OCI-LY7 (cell line): ENCODE results near the gene KCNK1. TPM values are rescaled to one million over a fixed set of nuclear protein-coding genes. Genes with fewer than 3 reads are reported as not detected.

ENCODE experiments used
- BruUV-seq: library from RNA; stranded (reverse); fragments of 400-500 nt; replicated peaks from 2 replicates; lab custom pipeline; 2021; lab: Mats Ljungman, UMichigan
- CTCF ChIA-PET: fragments of 300-600 bp; sonication (Branson Sonifier 250); formaldehyde crosslinking; loops from one replicate; lab custom pipeline; 2022; ENCODE audit warnings: antibody characterized with exemption; ENCODE audit not compliant: unreplicated experiment; lab: Charles Lee
- POLR2A ChIA-PET: fragments of 300-600 bp; sonication (Branson Sonifier 250); formaldehyde crosslinking; loops from one replicate; lab custom pipeline; 2022; ENCODE audit warnings: antibody characterized with exemption; lab: Charles Lee
- DNase-seq: peaks from one replicate; pipeline ENCODE4 v3.0.0-alpha.2; 2015; ENCODE audit warnings: low spot score
- H2AFZ ChIP-seq: fragments of 200-600 bp; sonication (generic), shearing (Covaris generic); 2 replicates; pipeline ENCODE4 v1.6.1; 2014; ENCODE audit warnings: mild to moderate bottlenecking, antibody characterized with exemption, low read length, moderate library complexity
- H3K27ac ChIP-seq: fragments of 200-600 bp; sonication (generic); 2 replicates; pipeline ENCODE4 v1.5.1; 2014; ENCODE audit warnings: mixed run types, low read depth, mild to moderate bottlenecking, moderate library complexity, low read length, inconsistent platforms; ENCODE audit not compliant: poor library complexity, severe bottlenecking
- H3K36me3 ChIP-seq: fragments of 200-600 bp; sonication (generic); 2 replicates; pipeline ENCODE4 v1.6.1; 2014; ENCODE audit warnings: mild to moderate bottlenecking, antibody characterized with exemption, low read length, moderate library complexity, mixed read lengths; ENCODE audit not compliant: insufficient read depth
- H3K4me1 ChIP-seq: fragments of 200-600 bp; sonication (generic); 2 replicates; pipeline ENCODE4 v1.5.1; 2014; ENCODE audit warnings: mild to moderate bottlenecking, low read length; ENCODE audit not compliant: insufficient read depth, poor library complexity, severe bottlenecking
- H3K4me2 ChIP-seq: fragments of 200-600 bp; sonication (generic); 2 replicates; pipeline ENCODE4 v1.6.1; 2014; ENCODE audit warnings: mild to moderate bottlenecking, low read length
- H3K4me3 ChIP-seq: fragments of 200-600 bp; sonication (generic); 2 replicates; pipeline ENCODE4 v1.5.1; 2014; ENCODE audit warnings: mild to moderate bottlenecking, low read depth, low read length; ENCODE audit not compliant: poor library complexity, severe bottlenecking
- H3K79me2 ChIP-seq: fragments of 200-600 bp; sonication (generic); 2 replicates; pipeline ENCODE4 v1.6.1; 2016; ENCODE audit warnings: low read depth, mild to moderate bottlenecking, low read length, moderate library complexity, mixed read lengths; ENCODE audit not compliant: insufficient read depth
- H3K9me2 ChIP-seq: fragments of 200-600 bp; sonication (generic); 2 replicates; pipeline ENCODE4 v1.6.1; 2016; ENCODE audit warnings: mild to moderate bottlenecking, low read length, mixed read lengths; ENCODE audit not compliant: insufficient read depth
- H3K9me3 ChIP-seq: fragments of 200-600 bp; sonication (generic); 2 replicates; pipeline ENCODE4 v1.6.1; 2014; ENCODE audit warnings: mild to moderate bottlenecking, mixed run types, low read length, mixed read lengths
- H4K20me1 ChIP-seq: fragments of 200-600 bp; sonication (generic); 2 replicates; pipeline ENCODE4 v1.6.1; 2014; ENCODE audit warnings: mild to moderate bottlenecking, antibody characterized with exemption, low read length, moderate library complexity, mixed read lengths; ENCODE audit not compliant: insufficient read depth
- CTCF ChIP-seq: fragments of 200-600 bp; sonication (generic); conservative IDR thresholded peaks from 2 replicates; pipeline ENCODE4 v1.5.1; 2014; ENCODE audit warnings: mild to moderate bottlenecking, antibody characterized with exemption, low read length, moderate library complexity, mixed read lengths
- EZH2phosphoT487 ChIP-seq: fragments of 200-600 bp; sonication (generic); IDR thresholded peaks from 2 replicates; pipeline ENCODE4 v1.6.1; 2018; ENCODE audit warnings: low read depth, borderline replicate concordance, mild to moderate bottlenecking, mixed run types, antibody characterized with exemption, low read length, moderate library complexity, mixed read lengths
- intact Hi-C: fragments of 100-400 bp; cut with micrococcal nuclease; formaldehyde crosslinking; loops from one replicate; pipeline ENCODE4 v1.10.0; 2022; ENCODE audit not compliant: unreplicated experiment
- total RNA-seq, 2 experiments: library from RNA; depleted of rRNA in 1 of 2; stranded (reverse); fragments of >200 nt in 1 of 2; shearing (Covaris generic) in 1 of 2; gene quantifications; 2 replicates each; pipeline ENCODE4 v1.2.3, GENCODE V29; 2014 to 2022

KCNK1 gene
- total RNA-seq, 2 experiments from 2014 or later, result not detected

- intact Hi-C loops, result no loop called here
- H3K36me3 ChIP-seq, result no peaks in the 10 kb centered on the region
- no peak overlapping the region for H3K4me2 ChIP-seq
- no TSS peak for BruUV-seq
- DNase-seq, result no peak
- H3K4me1 ChIP-seq, result no peaks in the 10 kb centered on the region
- CTCF ChIA-PET, result no interaction called here
- H3K4me3 ChIP-seq, result no peak overlapping the region
- TF ChIP-seq EZH2phosphoT487, result no peak
- TF ChIP-seq CTCF, result no peak
- H2AFZ ChIP-seq, result no peak overlapping the region
- no peaks in the 10 kb centered on the region for H3K9me2 ChIP-seq
- H4K20me1 ChIP-seq, result no peaks in the 10 kb centered on the region
- H3K27ac ChIP-seq, result no peak overlapping the region
- no peaks in the 10 kb centered on the region for H3K9me3 ChIP-seq
- no peaks in the 10 kb centered on the region for H3K79me2 ChIP-seq
- POLR2A ChIA-PET, result no interaction called here
Observed at GRCh38 chr1:233614173-233614742, 352 bp downstream of the KCNK1 start.

GRCh38 chr1:233614743-233615521 is 1.0 kb downstream of the KCNK1 start:
- intact Hi-C loops, result no loop called here
- no peak overlapping the region for H3K27ac ChIP-seq
- TF ChIP-seq CTCF, result no peak
- no peak for TF ChIP-seq EZH2phosphoT487
- no peak overlapping the region for H2AFZ ChIP-seq
- no peaks in the 10 kb centered on the region for H3K9me3 ChIP-seq
- no peaks in the 10 kb centered on the region for H3K4me1 ChIP-seq
- no peaks in the 10 kb centered on the region for H4K20me1 ChIP-seq
- BruUV-seq, result no TSS peak
- H3K79me2 ChIP-seq, result no peaks in the 10 kb centered on the region
- ChIA-PET POLR2A (no interaction called here), CTCF (no interaction called here)
- H3K4me2 ChIP-seq, result no peak overlapping the region
- no peak overlapping the region for H3K4me3 ChIP-seq
- no peak for DNase-seq
- no peaks in the 10 kb centered on the region for H3K36me3 ChIP-seq
- H3K9me2 ChIP-seq, result no peaks in the 10 kb centered on the region

- ChIA-PET POLR2A (no interaction called here), CTCF (no interaction called here)
- Histone ChIP-seq H3K4me1 (no peaks in the 10 kb centered on the region), H3K9me2 (no peaks in the 10 kb centered on the region), H4K20me1 (no peaks in the 10 kb centered on the region), H3K4me2 (no peak overlapping the region), H3K79me2 (no peaks in the 10 kb centered on the region), H3K27ac (no peak overlapping the region), H3K9me3 (no peaks in the 10 kb centered on the region), H2AFZ (no peak overlapping the region), H3K36me3 (no peaks in the 10 kb centered on the region), H3K4me3 (no peak overlapping the region)
- DNase-seq, result no peak
- BruUV-seq, result no TSS peak
- TF ChIP-seq EZH2phosphoT487 (no peak), CTCF (no peak)
- intact Hi-C loops, result no loop called here
Observed at GRCh38 chr1:233615571-233615970, 1.7 kb downstream of the KCNK1 start.
